ENCODE results near the gene SMARCD1.

GRCh38 chr12:50142993-50143392, 57.9 kb downstream of the SMARCD1 start:
- TF ChIP-seq POLR2AphosphoS5 (IDR thresholded peaks at IDR 0.05; ENCODE audit: low read depth, low read length), result no peak
- TF ChIP-seq FOXP2 (optimal IDR thresholded peaks at IDR 0.05; ENCODE audit: borderline replicate concordance, extremely low read depth, extremely low read length, insufficient read depth), result no peak
- no peak for TF ChIP-seq SIN3A (IDR thresholded peaks at IDR 0.05; ENCODE audit: borderline replicate concordance, insufficient read depth, low read length)
- TF ChIP-seq REST (IDR thresholded peaks at IDR 0.05; ENCODE audit: insufficient read depth in 1 of 2, low read depth in 2 of 2, low read length in 2 of 2), result no peak

Data from PFSK-1 (cell line).